Ishikawa (cell line): ENCODE measurements around the gene MRPL28.

Experiments used
- CEBPB ChIP-seq: IDR thresholded peaks from 2 replicates; pipeline ENCODE4 v1.6.1; 2012
- CREB1 ChIP-seq: IDR thresholded peaks from 2 replicates; pipeline ENCODE4 v1.6.1; 2012; ENCODE audit warnings: low read depth
- EGR1 ChIP-seq: IDR thresholded peaks from 2 replicates; pipeline ENCODE4 v1.6.1; 2012
- EP300 ChIP-seq: IDR thresholded peaks from 2 replicates; pipeline ENCODE4 v1.6.1; 2012; ENCODE audit warnings: borderline replicate concordance
- FOXM1 ChIP-seq: IDR thresholded peaks from 2 replicates; pipeline ENCODE4 v1.6.1; 2012; ENCODE audit warnings: low read depth, borderline replicate concordance
- MAX ChIP-seq: IDR thresholded peaks from 2 replicates; pipeline ENCODE4 v1.6.1; 2012
- NFIC ChIP-seq: IDR thresholded peaks from 2 replicates; pipeline ENCODE4 v1.6.1; 2012
- RAD21 ChIP-seq: IDR thresholded peaks from 2 replicates; pipeline ENCODE4 v1.6.1; 2012; ENCODE audit warnings: low read depth
- REST ChIP-seq: IDR thresholded peaks from 2 replicates; pipeline ENCODE4 v1.6.1; 2012; ENCODE audit warnings: low read depth, mild to moderate bottlenecking
- TAF1 ChIP-seq: IDR thresholded peaks from 2 replicates; pipeline ENCODE4 v1.6.1; 2012; ENCODE audit warnings: low read depth, mild to moderate bottlenecking
- TCF12 ChIP-seq: IDR thresholded peaks from 2 replicates; pipeline ENCODE4 v1.6.1; 2012; ENCODE audit warnings: low read depth
- TEAD4 ChIP-seq: IDR thresholded peaks from 2 replicates; pipeline ENCODE4 v1.6.1; 2012
- USF1 ChIP-seq: IDR thresholded peaks from 2 replicates; pipeline ENCODE4 v1.6.1; 2012
- YY1 ChIP-seq: IDR thresholded peaks from 2 replicates; pipeline ENCODE4 v1.6.1; 2012; ENCODE audit warnings: low read depth
- ZBTB7A ChIP-seq: IDR thresholded peaks from 2 replicates; pipeline ENCODE4 v1.6.1; 2012; ENCODE audit warnings: low read depth

The MRPL28 gene

DNA sequence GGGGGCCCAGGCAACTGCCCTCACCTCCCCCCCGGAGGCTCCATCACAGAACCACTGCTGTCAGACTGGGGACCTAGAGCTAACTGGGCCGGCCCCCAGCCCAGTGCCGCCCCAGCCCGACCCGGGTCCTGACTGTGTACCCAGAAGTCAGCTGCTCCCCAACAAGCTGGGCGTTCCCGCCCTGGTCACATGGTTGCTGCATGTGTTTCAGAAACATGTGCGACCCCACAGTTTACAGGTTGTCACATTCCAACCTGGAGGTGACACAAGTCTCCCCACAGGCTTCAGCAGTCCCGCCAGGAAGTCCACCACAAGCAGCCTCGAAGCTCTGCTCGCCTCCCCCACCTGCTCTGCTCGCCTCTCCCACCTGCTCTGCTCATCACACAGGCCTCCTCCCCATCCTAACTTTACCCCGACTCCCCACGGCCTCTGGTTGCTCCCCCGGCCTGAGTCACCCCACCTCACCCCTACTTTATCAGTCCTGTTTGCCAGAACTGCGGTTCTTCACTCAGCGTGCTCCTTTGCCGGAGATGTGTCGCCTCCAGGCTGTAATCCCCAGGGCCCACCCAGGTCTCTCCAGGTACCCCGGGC lies 968 bp downstream of the MRPL28 start:
- TF ChIP-seq USF1 = peak; percentile 14; the same call in 1 of the 2 replicates
- no peak for TF ChIP-seq TCF12
- TF ChIP-seq EP300 = no peak
- no peak for TF ChIP-seq NFIC
- no peak for TF ChIP-seq MAX
- TF ChIP-seq TEAD4 = no peak
- no peak for TF ChIP-seq EGR1
- TF ChIP-seq CREB1 = no peak

DNA sequence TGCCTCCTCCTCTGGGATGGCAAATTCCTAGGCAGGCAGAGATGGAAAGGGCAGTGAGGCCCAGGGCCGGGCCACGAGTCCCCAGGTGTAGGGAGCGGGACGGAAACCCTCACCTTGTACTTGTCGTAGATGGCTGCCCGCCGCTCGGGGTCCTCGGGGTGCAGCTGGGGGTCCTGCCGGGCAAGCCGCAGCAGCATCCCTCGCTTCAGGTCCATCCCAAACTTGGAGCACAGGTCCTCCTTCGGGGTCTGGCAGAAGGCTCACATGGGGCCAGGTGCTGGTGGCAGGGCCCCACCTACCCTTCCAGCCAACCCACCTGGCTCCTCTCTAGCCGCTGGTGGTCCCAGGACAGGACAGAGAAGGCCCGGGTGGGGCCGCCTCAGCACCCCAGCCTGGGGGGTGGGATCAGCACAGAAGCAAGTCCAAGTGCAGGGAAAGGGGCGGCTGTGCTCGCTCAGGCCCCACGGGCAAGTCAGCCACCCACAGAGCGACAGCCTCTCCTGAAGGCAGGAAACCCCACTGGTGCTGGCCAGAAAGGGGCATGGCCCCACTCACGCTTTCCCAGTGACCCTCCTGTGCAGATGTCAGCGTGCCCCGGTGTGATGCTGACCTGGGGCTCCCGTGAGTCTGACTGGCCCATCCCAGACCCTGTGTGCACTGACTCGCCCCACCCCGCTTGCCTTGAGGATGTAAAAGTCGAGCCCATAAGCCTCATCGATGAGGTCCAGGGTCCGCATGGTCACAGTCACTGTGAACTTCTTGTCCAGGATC lies 1.8 kb downstream of the MRPL28 start:
- no peak for TF ChIP-seq TEAD4
- TF ChIP-seq RAD21 = no peak
- no peak for TF ChIP-seq REST
- no peak for TF ChIP-seq CEBPB
- no peak for TF ChIP-seq FOXM1

DNA sequence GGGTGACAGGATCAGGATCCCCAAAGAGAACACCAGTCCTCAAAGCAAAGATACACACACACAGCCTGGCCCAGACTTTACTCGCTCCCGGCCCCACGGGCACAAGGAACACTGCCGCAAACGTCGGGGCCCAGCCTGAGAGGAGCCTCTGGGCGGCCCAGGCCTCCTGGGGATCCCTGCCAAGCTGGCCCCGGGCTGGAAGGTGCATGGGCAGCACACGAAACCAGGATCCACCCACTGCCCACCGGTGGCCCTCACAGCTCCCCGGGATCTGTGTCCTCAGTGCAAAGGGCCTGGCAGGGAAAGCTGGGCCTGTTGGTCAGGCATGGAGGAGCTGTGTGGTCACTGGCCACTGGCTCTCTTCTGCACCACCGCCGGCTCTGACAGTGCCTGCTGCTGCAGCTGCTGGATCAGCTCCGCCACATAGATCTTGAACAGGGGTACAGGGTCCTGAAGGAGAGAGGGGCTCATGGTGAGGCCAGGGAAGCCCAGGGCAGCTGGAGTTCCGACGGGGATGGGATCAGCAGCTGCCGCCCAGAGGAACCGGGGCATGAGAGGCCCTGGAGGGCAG lies 2.9 kb downstream of the MRPL28 start:
- TF ChIP-seq EGR1 (no peak), CEBPB (no peak), ZBTB7A (no peak), REST (no peak), FOXM1 (no peak), EP300 (no peak), USF1 (no peak), YY1 (no peak), RAD21 (no peak), TEAD4 (no peak), TCF12 (no peak), MAX (no peak), NFIC (no peak), TAF1 (no peak)

DNA sequence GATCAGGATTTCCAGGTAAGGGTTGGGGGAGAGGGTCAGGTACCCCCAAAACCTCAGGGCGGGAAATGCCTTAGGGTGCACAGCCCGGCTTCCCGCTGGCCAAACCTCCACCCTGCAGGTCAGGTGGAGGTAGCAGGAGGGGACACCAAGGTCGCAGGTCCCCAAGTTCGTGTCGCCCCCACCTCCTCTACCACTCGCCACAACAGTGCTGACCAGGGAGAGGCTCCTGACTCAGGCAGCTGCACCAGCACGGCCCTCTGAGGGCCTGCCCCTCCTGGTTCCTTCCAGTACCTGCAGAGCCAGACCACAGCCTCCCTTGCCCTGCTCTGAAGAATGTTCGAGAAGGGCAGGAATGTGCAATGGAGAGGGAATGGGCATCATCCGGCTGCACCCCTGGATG lies 3.9 kb downstream of the MRPL28 start:
- TF ChIP-seq TEAD4 (no peak), RAD21 (no peak), NFIC (no peak), CREB1 (no peak), MAX (no peak), TCF12 (no peak), EP300 (no peak), TAF1 (no peak), REST (no peak), ZBTB7A (no peak), USF1 (no peak), EGR1 (no peak), YY1 (no peak), CEBPB (no peak), FOXM1 (no peak)
